GM12873 (cell line): Measurements from ENCODE around the gene RTRAF.
A peak's percentile ranks its signal among the peaks of the same experiment; 100 is the strongest.

Experiments used
- TF ChIP-seq, protein P1 (sequence below): IDR thresholded peaks from 2 replicates; pipeline ENCODE4 v1.5.1; 2012; ENCODE audit warnings: low read depth, mild to moderate bottlenecking, moderate library complexity, low read length, control low read depth; ENCODE audit not compliant: insufficient read depth; ENCODE audit errors: missing control alignments

RTRAF gene

DNA sequence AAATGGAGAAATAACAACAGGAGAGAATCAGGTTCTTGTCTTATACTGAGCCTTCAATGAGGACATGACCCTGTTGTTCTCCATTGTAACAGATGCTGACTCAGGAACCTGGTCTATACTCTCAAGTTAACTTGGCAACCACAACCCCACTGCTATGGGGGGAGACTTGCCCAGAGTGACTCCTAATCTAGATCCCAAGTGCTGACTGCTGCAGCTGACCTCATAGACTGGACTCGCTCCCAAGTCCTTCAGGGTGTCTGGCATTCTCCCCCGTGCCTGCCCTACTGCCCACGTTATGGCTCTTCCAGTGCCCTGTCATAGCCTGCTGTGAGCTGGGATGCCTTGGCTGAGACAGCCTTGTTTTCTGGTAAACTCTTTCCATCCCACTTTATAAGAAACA lies 42.4 kb downstream of the RTRAF start:
- TF ChIP-seq, protein P1, sequence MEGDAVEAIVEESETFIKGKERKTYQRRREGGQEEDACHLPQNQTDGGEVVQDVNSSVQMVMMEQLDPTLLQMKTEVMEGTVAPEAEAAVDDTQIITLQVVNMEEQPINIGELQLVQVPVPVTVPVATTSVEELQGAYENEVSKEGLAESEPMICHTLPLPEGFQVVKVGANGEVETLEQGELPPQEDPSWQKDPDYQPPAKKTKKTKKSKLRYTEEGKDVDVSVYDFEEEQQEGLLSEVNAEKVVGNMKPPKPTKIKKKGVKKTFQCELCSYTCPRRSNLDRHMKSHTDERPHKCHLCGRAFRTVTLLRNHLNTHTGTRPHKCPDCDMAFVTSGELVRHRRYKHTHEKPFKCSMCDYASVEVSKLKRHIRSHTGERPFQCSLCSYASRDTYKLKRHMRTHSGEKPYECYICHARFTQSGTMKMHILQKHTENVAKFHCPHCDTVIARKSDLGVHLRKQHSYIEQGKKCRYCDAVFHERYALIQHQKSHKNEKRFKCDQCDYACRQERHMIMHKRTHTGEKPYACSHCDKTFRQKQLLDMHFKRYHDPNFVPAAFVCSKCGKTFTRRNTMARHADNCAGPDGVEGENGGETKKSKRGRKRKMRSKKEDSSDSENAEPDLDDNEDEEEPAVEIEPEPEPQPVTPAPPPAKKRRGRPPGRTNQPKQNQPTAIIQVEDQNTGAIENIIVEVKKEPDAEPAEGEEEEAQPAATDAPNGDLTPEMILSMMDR, result no peak

DNA sequence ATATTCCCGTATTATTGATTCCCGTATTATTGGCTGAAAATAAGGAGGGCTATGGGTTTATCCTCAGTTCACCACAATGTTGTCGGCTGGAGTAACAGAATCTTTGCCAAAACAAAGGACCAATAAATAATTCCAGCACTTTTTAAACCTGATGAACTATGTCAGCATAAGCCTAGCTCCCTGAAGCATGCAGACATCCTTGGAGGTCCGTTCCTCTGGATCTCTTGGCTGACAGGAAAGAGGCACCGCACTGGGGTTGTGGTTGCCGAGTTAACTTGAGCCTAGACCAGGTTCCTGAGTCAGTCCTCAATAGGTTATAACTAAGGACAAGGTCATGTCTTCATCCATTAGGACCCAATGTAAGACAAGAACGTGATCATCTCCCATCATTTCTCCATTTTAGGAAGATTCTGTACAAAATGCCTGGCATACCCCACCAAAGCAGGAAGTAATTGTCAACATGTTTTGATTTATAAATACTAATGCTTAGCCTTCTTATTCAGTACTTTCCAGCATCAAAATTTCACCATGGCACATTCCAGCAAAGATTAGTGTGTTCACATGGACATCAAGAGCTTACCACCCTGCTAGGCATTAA lies 43.0 kb downstream of the RTRAF start:
- TF ChIP-seq, protein P1, result no peak

DNA sequence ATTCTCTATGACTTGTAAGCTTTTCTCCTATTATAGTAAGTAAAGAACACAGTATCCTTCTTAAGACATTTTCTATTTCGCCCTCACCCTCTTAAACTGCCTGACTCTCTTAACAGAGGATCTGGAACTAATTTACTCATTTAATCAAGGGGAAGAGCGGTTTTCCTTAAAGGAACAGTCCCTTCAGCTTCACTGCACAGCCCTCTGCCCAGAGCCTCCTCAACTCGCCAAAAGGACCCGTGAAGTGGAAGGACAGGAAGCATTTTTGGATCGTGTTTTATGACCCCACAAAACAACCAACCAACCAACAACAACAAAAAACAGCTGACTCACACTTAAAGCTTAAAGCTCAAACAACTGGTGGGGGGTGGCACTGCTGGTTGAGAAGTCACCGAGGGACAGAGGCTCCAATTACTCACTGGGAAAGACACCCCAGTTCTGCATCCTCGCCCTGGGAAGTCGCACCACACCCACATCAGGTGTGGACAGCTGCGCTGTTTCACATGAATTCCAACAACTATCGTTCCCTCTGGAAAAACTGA lies 43.8 kb downstream of the RTRAF start:
- TF ChIP-seq, protein P1, result no peak

DNA sequence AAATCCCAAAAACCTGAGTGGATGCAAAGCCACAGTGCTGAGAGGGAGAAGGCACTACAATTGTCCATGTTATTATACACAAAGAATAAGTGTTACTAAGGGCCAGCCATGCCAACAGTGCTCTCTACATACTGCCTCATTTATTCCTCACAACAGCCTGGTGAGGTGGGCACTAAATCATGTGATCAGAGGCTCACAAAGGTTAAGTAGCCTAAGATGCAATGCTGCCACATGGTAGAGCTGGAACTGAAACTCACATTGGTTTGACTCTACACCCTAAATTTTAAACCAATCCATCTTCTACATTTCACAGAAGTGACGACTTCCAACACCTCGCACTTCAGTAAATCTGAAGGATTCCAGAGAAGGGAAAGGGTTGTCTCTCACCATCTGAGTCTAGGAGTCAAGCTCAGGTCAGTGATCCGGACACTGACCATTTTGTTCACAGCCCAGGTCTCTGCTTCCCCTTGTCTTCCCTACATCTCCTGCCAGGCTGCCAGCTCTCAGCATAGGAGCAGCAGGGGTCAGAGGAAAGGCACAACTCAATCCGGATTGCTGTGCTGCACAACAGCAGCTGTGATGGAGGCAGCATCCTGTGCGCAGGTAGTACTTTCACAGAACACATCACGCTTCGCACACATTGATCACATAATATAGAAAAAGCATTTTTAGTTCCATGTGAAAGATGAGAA lies 49.9 kb downstream of the RTRAF start:
- TF ChIP-seq, protein P1, result no peak

DNA sequence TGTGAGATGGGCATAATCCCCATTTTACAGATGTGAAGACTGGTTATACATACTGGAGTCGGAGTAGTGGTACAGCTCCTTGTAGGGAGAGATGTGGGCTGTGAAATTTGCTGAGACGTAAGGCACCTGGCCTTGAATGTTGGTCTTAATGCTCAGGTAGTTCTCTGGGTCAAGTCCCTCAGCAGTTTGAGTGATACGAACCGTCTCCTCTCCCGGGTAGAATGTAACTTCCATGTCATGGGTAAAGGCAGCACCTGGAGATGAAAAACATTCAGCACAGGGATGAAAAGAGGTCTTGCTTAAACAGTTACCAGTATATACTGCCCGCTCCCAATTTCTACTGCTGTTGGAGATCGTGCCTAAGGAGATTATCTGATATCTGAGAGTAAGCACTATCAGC lies 51.3 kb downstream of the RTRAF start:
- TF ChIP-seq, protein P1, result no peak

DNA sequence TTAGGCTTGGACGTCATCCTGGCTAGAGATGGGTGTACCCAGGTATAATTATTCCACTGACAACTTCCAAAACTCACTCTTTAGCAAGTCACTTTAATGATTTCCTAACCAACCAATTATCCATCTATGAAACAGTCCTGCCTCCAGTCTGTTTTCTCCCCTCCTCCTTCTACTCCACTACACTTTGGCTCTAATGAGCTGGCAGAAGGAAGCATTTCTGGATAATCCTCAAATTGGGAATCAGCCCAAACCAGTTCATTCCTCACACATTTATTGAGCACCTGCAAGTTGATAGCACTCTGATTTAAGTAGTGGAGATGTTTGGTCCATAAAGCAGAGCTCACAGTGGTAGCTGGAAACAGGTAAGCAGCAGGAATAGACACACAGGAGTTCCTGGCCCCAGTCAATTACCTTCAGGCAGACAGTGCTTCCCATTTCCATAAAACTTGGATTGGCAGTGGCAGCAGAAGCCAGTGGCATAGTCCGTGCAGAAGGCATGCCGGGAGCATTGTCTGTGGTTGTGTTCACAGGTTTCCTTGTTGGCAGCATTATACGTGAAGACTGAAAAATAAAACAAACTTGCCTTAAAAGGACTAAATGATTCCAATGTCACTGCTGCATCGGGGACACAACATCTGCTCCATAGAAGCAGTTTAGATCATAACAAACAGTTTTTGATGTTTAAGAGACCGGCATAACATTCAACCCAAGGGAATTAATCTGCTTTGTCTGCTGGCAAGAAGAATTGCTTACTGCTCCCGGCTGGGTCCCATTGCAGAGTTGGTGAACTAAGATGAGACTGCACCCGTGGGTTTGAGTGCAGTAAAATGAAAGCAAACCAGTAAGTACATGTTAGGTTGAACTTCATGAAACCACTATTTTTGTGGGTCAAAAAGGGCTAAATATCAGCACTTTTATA lies 53.3 kb downstream of the RTRAF start:
- TF ChIP-seq, protein P1, result no peak

DNA sequence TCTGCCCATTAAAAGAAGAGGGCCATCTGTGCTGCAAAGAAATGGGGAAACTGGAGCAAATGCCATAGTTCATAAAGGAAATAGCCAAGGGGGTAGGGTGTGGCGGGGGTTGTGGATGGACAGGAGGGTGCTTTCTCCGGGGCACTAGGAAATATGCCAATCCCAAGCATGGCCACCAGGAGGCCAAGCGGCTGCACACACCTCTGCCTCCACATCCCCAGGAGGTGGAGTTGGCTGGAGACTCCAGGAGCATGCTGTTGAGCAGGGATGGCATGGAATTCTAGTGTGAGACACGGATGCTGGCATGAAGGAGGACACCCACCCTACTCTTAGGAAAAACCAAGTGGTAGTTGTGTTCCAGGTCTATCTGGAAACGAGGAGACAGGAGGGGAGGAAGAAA lies 54.3 kb downstream of the RTRAF start:
- TF ChIP-seq, protein P1, result peak; percentile 79
